Gastrocnemius medialis (tissue), 4 donors: ENCODE data around the gene S100A7A. TPM values are rescaled to one million over a fixed set of nuclear protein-coding genes. Genes with fewer than 3 reads are reported as not detected.

Experiments used
- ATAC-seq, 2 donors: fragments of 150-250 bp; one replicate each; pipeline ENCODE4 v1.9.1; 2016
- DNase-seq, 2 donors: peaks; one replicate each; pipeline ENCODE4 v3.0.0-alpha.2; 2019
- H3K27ac ChIP-seq, 4 donors: fragments of 200-600 bp; sonication (generic); 1 replicate in 1 of 4; 2 replicates in 3 of 4; pipeline ENCODE4 v1.5.1; 2016 to 2018; ENCODE audit warnings: mild to moderate bottlenecking in 2 of 4, moderate library complexity in 1 of 4
- H3K27me3 ChIP-seq, 3 donors: fragments of 200-600 bp; sonication (generic) in 2 of 3; 1 replicate in 1 of 3; 2 replicates in 2 of 3; pipeline versions ENCODE4 v1.5.1 to v1.6.0; 2016 to 2019; ENCODE audit warnings: mild to moderate bottlenecking in 1 of 3, moderate library complexity in 1 of 3
- H3K36me3 ChIP-seq, 2 donors: fragments of 200-600 bp; sonication (generic) in 1 of 2; one replicate each; pipeline ENCODE4 v1.5.1; 2017 to 2018
- H3K4me1 ChIP-seq, 2 donors: fragments of 200-600 bp; sonication (generic) in 1 of 2; one replicate each; pipeline ENCODE4 v1.5.1; 2016 to 2017; ENCODE audit warnings: mild to moderate bottlenecking in 2 of 2
- H3K4me3 ChIP-seq, 4 donors: fragments of 200-600 bp; sonication (generic) in 3 of 4; 1 replicate in 1 of 4; 2 replicates in 3 of 4; pipeline ENCODE4 v1.5.1; 2016 to 2019; ENCODE audit warnings: mild to moderate bottlenecking in 2 of 4
- H3K9me3 ChIP-seq, 3 donors: fragments of 200-600 bp; sonication (generic) in 2 of 3; 1 replicate in 1 of 3; 2 replicates in 2 of 3; pipeline ENCODE4 v1.5.1; 2016 to 2019
- CTCF ChIP-seq, 5 experiments: fragments of 450-650 bp in 3 of 5; fragments of 200-600 bp in 2 of 5; sonication (generic) in 2 of 5; IDR thresholded peaks in 4 of 5; conservative IDR thresholded peaks in 1 of 5; 1 replicate in 4 of 5; 2 replicates in 1 of 5; pipeline ENCODE4 v1.5.1; 2016 to 2019; ENCODE audit warnings: antibody characterized with exemption in 5 of 5, mild to moderate bottlenecking in 3 of 5, moderate library complexity in 3 of 5
- POLR2A ChIP-seq, 2 donors: fragments of 450-650 bp; IDR thresholded peaks; one replicate each; pipeline ENCODE4 v1.6.1; 2017; ENCODE audit warnings: antibody characterized with exemption in 2 of 2, mild to moderate bottlenecking in 2 of 2, moderate library complexity in 2 of 2
- in situ Hi-C, 4 donors: fragments of 200-750 bp; cut with MboI; loops; one replicate each; pipeline versions ENCODE4 v1.15.0 to v1.8.0; 2017; ENCODE audit warnings: low sequenced_read_pairs in 4 of 4
- intact Hi-C: fragments of 100-400 bp; cut with DNase I; formaldehyde crosslinking; loops from one replicate; pipeline ENCODE4 v1.15.1; 2023; ENCODE audit warnings: low total_unique reads
- total RNA-seq, 4 donors: library from RNA; depleted of rRNA; stranded (reverse); fragments of >200 nt; gene quantifications; one replicate each; pipeline versions ENCODE4 v1.1.0 to v1.2.3, GENCODE V29; 2016

The S100A7A gene
- total RNA-seq, 4 donors from 2014 or later = not detected

GRCh38 chr1:153465811-153466636, 49.7 kb downstream of the S100A7A start:
- in situ Hi-C loops (no loop called here), intact Hi-C loops (loop anchor here (1.0 kb wide), 1 partner anchor 29 kb away; no protein-coding TSS in a partner anchor)
- H3K9me3 ChIP-seq = no peaks in the 10 kb centered on the region
- TF ChIP-seq CTCF (IDR thresholded peaks at IDR 0.05 in 4 of 5, conservative IDR thresholded peaks at IDR 0.05 in 1 of 5) = peak; percentile 69 to 90 (median 85)
- TF ChIP-seq POLR2A (IDR thresholded peaks at IDR 0.05) = no peak
- H3K4me1 ChIP-seq = peaks cover 4 to 7% of the 10 kb centered on the region in 2 donors
- no peak overlapping the region for H3K4me3 ChIP-seq
- no peaks in the 10 kb centered on the region for H3K36me3 ChIP-seq
- ATAC-seq = peak; percentile 77 to 86
- H3K27me3 ChIP-seq = peaks cover 0 to 4% (median 3%) of the 10 kb centered on the region in 3 donors
- no peak overlapping the region for H3K27ac ChIP-seq
- peak in 1 of 2 donors; percentile 37 for DNase-seq

- TF ChIP-seq CTCF (IDR thresholded peaks at IDR 0.05 in 4 of 5, conservative IDR thresholded peaks at IDR 0.05 in 1 of 5) = no peak
- no peak for TF ChIP-seq POLR2A (IDR thresholded peaks at IDR 0.05)
- ATAC-seq (no peak), DNase-seq (no peak)
- no peak overlapping the region for H3K27ac ChIP-seq
- H3K4me1 ChIP-seq = peaks cover 4 to 7% of the 10 kb centered on the region in 2 donors
- in situ Hi-C loops = no loop called here
- intact Hi-C loops = no loop called here
- H3K27me3 ChIP-seq = peaks cover 0 to 4% (median 3%) of the 10 kb centered on the region in 3 donors
- no peaks in the 10 kb centered on the region for H3K36me3 ChIP-seq
- no peak overlapping the region for H3K4me3 ChIP-seq
- no peaks in the 10 kb centered on the region for H3K9me3 ChIP-seq
Measured at GRCh38 chr1:153466908-153467307, 50.6 kb downstream of the S100A7A start.

GRCh38 chr1:153470707-153471106, 54.4 kb downstream of the S100A7A start:
- H3K27ac ChIP-seq = no peak overlapping the region
- intact Hi-C loops = no loop called here
- H3K9me3 ChIP-seq = no peaks in the 10 kb centered on the region
- DNase-seq = no peak
- no peaks in the 10 kb centered on the region for H3K27me3 ChIP-seq
- H3K4me1 ChIP-seq = peaks cover 4 to 6% of the 10 kb centered on the region in 2 donors
- no peaks in the 10 kb centered on the region for H3K36me3 ChIP-seq
- TF ChIP-seq CTCF (IDR thresholded peaks at IDR 0.05 in 4 of 5, conservative IDR thresholded peaks at IDR 0.05 in 1 of 5) = no peak
- no peak for TF ChIP-seq POLR2A (IDR thresholded peaks at IDR 0.05)
- in situ Hi-C loops = no loop called here
- H3K4me3 ChIP-seq = no peak overlapping the region
- ATAC-seq = no peak

Other genes starting within 250 kb of the S100A7A start
- gene LELP1, start 213.1 kb upstream of the S100A7A start, total RNA-seq = not detected
- gene PRR9, start 198.9 kb upstream of the S100A7A start, total RNA-seq = not detected
- gene LORICRIN, start 156.8 kb upstream of the S100A7A start, total RNA-seq = not detected
- gene PGLYRP3, start 103.6 kb upstream of the S100A7A start, total RNA-seq = not detected
- gene PGLYRP4, start 67.7 kb upstream of the S100A7A start, total RNA-seq = not detected
- 100 to 1,000 TPM in 2 of 4 donors, 10 to 100 TPM in 2; 57.4 to 205 (median 87.1) TPM for gene S100A9, start 58.7 kb upstream of the S100A7A start, total RNA-seq
- gene S100A12, start 40.9 kb upstream of the S100A7A start, total RNA-seq = 1 to 10 TPM in 2 of 4 donors, not detected in 2; 2.2 to 2.9 TPM
- gene S100A8, start 25.4 kb upstream of the S100A7A start, total RNA-seq = 10 to 100 TPM in 2 of 4 donors, 1 to 10 TPM in 2; 4.2 to 41.6 (median 12.5) TPM
- gene S100A7, start 44.1 kb downstream of the S100A7A start, total RNA-seq = not detected
- 100 to 1,000 TPM; 153 to 361 (median 224) TPM for gene S100A6, start 119.5 kb downstream of the S100A7A start, total RNA-seq
- gene S100A5, start 124.4 kb downstream of the S100A7A start, total RNA-seq = not detected
- gene S100A4, start 129.3 kb downstream of the S100A7A start, total RNA-seq = 100 to 1,000 TPM in 3 of 4 donors, 10 to 100 TPM in 1; 76.8 to 377 (median 144) TPM
- 1 to 10 TPM in 1 of 4 donors, under 1 TPM in 1, not detected in 2; 0.88 to 1.6 TPM for gene S100A3, start 132.7 kb downstream of the S100A7A start, total RNA-seq
- gene S100A2, start 149.3 kb downstream of the S100A7A start, total RNA-seq = 10 to 100 TPM in 1 of 4 donors, not detected in 3; 14.7 TPM
- gene S100A16, start 196.6 kb downstream of the S100A7A start, total RNA-seq = 10 to 100 TPM; 21.5 to 52.1 (median 40.7) TPM
- 1 to 10 TPM in 1 of 4 donors, not detected in 3; 1.8 TPM for gene S100A14, start 199.8 kb downstream of the S100A7A start, total RNA-seq
- 100 to 1,000 TPM; 113 to 237 (median 159) TPM for gene S100A13, start 211.0 kb downstream of the S100A7A start, total RNA-seq
- gene S100A1, start 211.9 kb downstream of the S100A7A start, total RNA-seq = 100 to 1,000 TPM; 390 to 932 (median 616) TPM
- 10 to 100 TPM; 49.5 to 73.4 (median 59.1) TPM for gene CHTOP, start 217.5 kb downstream of the S100A7A start, total RNA-seq
- gene SNAPIN, start 242.2 kb downstream of the S100A7A start, total RNA-seq = 100 to 1,000 TPM in 1 of 4 donors, 10 to 100 TPM in 3; 64.0 to 127 (median 90.0) TPM